Parathyroid adenoma (tissue), 2 donors: ENCODE data around the gene RFX2.
"Not testable (repeated sequence)": the region's sequence is repeated elsewhere in the genome, so short reads cannot be mapped to it uniquely, and the experiment has no call there.

Experiments
- H2AFZ ChIP-seq: fragments of 300-600 bp; sonication (generic); one replicate; pipeline ENCODE4 v1.7.0; 2017; ENCODE audit warnings: antibody characterized with exemption, mild to moderate bottlenecking
- H3K27ac ChIP-seq: fragments of 300-600 bp; sonication (generic); one replicate; pipeline ENCODE4 v1.7.0; 2017
- H3K27me3 ChIP-seq: fragments of 300-600 bp; sonication (generic); one replicate; pipeline ENCODE4 v1.7.0; 2017; ENCODE audit warnings: low read length; ENCODE audit not compliant: control insufficient read depth, insufficient read depth
- H3K36me3 ChIP-seq: fragments of 300-600 bp; sonication (generic); one replicate; pipeline ENCODE4 v1.7.0; 2017; ENCODE audit warnings: low read length; ENCODE audit not compliant: control insufficient read depth, insufficient read depth
- H3K4me1 ChIP-seq: fragments of 300-600 bp; sonication (generic); one replicate; pipeline ENCODE4 v1.7.0; 2017; ENCODE audit warnings: control low read depth
- H3K4me2 ChIP-seq: fragments of 300-600 bp; sonication (generic); one replicate; pipeline ENCODE4 v1.7.0; 2017; ENCODE audit warnings: low read length
- H3K4me3 ChIP-seq: fragments of 300-600 bp; sonication (generic); one replicate; pipeline ENCODE4 v1.7.0; 2017; ENCODE audit warnings: low read depth, low read length
- H3K79me2 ChIP-seq: fragments of 300-600 bp; sonication (generic); one replicate; pipeline ENCODE4 v1.7.0; 2017; ENCODE audit warnings: control low read depth
- H3K9ac ChIP-seq: fragments of 300-600 bp; sonication (generic); one replicate; pipeline ENCODE4 v1.7.0; 2017; ENCODE audit warnings: mild to moderate bottlenecking
- H3K9me3 ChIP-seq: fragments of 300-600 bp; sonication (generic); one replicate; pipeline ENCODE4 v1.7.0; 2017; ENCODE audit warnings: low read length; ENCODE audit not compliant: control insufficient read depth
- TF ChIP-seq, protein P1 (sequence below): fragments of 300-600 bp; sonication (generic); IDR thresholded peaks from one replicate; pipeline ENCODE4 v1.7.0; 2017; ENCODE audit warnings: antibody characterized with exemption, mild to moderate bottlenecking
- donor health status: primary hyperparathyroidism.

Gene RFX2

DNA sequence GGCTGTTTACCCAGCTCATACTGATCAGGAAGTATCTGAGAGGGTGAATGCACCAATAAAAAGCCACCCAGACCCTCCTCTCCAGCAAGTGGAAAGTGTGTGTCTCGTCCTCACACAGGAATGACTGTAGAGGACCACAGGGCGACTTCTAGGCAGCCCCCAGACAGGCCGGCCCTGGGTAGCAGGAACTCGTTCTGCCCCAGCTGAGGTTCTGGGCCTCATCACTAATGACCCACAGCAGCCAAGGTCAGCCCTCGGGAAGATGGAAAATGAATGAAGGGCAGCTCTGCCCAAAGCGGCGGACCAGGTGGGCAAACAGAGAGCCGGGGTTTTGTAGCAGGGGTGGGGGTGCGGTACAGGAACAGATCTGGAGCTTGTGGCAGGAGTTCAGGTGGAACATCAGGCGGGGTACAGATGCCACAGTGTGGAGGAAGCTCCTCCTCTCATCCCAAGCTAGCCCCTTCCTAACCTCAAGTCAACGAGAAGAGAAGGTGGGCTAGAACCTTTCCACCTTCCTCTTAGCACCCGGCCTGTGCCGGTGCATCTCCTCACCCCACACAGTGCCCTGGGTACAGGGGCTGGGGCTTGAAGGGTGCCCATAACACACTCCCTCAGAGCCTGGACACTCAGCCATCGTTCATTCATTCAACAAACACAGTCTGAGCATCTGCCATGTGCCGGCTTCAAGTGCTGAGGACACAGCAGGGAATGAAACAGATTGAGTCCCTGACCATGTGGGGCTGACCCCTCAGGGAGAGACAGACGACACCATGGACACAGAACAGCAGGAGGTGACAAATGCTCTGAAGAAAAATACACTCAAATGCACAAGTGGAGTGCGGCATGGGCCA lies 36.2 kb downstream of the RFX2 start:
- Histone ChIP-seq H3K79me2 (no peaks in the 10 kb centered on the region), H3K4me2 (no peak overlapping the region), H3K9me3 (no peaks in the 10 kb centered on the region), H3K4me3 (no peak overlapping the region), H3K4me1 (no peaks in the 10 kb centered on the region), H3K27ac (no peak overlapping the region), H2AFZ (no peak overlapping the region), H3K36me3 (no peaks in the 10 kb centered on the region), H3K9ac (no peak overlapping the region), H3K27me3 (no peaks in the 10 kb centered on the region)
- TF ChIP-seq, protein P1, sequence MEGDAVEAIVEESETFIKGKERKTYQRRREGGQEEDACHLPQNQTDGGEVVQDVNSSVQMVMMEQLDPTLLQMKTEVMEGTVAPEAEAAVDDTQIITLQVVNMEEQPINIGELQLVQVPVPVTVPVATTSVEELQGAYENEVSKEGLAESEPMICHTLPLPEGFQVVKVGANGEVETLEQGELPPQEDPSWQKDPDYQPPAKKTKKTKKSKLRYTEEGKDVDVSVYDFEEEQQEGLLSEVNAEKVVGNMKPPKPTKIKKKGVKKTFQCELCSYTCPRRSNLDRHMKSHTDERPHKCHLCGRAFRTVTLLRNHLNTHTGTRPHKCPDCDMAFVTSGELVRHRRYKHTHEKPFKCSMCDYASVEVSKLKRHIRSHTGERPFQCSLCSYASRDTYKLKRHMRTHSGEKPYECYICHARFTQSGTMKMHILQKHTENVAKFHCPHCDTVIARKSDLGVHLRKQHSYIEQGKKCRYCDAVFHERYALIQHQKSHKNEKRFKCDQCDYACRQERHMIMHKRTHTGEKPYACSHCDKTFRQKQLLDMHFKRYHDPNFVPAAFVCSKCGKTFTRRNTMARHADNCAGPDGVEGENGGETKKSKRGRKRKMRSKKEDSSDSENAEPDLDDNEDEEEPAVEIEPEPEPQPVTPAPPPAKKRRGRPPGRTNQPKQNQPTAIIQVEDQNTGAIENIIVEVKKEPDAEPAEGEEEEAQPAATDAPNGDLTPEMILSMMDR, result no peak

GRCh38 chr19:6073233-6073632 lies 37.1 kb downstream of the RFX2 start:
- not testable (repeated sequence) for H3K79me2 ChIP-seq, H3K27ac ChIP-seq, H3K9me3 ChIP-seq, H3K36me3 ChIP-seq, H3K27me3 ChIP-seq, H2AFZ ChIP-seq, H3K4me2 ChIP-seq, H3K4me1 ChIP-seq, H3K4me3 ChIP-seq, H3K9ac ChIP-seq

DNA sequence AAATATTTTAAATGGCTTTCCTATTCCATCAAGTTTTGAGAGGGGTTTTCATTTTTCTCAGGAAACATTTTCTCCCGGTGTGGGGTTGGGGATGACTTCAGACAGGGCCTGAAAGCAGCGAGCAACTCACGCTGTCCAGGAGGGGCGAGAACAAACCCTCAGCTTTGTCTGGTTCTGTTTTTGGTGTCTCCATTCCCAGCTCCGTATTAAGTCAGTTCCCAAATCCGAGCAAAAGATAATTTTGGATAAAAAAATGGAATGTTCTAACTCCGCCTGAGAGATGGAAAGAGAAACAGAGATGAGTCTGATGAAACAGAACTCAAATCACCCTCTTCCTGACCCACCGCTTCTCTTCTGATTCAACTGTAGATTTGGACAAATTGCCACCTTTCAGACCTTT lies 38.4 kb downstream of the RFX2 start:
- H3K79me2 ChIP-seq, result no peaks in the 10 kb centered on the region
- no peaks in the 10 kb centered on the region for H3K4me1 ChIP-seq
- no peak overlapping the region for H3K27ac ChIP-seq
- H3K27me3 ChIP-seq, result no peaks in the 10 kb centered on the region
- H2AFZ ChIP-seq, result no peak overlapping the region
- TF ChIP-seq, protein P1, result no peak
- no peaks in the 10 kb centered on the region for H3K36me3 ChIP-seq
- H3K4me2 ChIP-seq, result no peak overlapping the region
- no peak overlapping the region for H3K4me3 ChIP-seq
- no peak overlapping the region for H3K9ac ChIP-seq
- H3K9me3 ChIP-seq, result no peaks in the 10 kb centered on the region

DNA sequence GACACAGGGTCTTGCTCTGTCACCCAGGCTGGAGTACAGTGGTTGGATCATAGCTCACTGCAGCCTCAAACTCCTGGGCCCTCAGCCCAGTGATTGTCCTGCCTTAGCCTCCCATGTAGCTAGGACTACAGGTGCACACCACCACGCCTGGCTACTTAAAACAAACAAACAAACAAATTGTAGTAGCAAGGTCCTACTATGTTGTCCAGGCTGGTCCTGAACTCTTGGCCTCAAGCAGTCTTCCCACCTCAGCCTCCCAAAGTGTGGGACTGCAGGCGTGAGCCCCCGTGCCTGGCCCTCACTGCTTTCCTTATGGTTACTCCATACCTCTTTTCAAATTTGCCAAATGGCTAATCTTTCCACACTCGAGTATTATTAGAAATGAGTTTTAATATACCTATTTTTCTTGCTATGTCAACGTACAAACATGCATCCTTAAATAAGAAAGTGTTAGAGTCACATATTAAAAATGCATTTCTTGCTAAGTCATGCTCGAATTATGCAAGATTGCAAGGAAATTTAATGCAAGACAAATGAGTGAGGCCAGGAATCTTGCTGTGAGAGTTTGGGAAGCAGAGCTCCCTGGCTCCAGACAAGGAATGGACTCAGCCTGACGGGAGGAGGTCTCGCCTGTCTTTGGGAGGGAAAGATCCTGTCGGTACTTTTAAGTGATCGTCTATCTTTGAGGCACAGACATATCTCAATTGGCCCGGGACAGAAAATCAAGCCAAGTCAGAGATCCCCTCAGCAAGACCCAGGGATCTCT lies 39.4 kb downstream of the RFX2 start:
- Histone ChIP-seq H3K36me3 (no peaks in the 10 kb centered on the region), H3K4me2 (no peak overlapping the region), H3K9ac (no peak overlapping the region), H3K4me1 (no peaks in the 10 kb centered on the region), H3K79me2 (no peaks in the 10 kb centered on the region), H3K27me3 (no peaks in the 10 kb centered on the region), H3K27ac (no peak overlapping the region), H3K9me3 (no peaks in the 10 kb centered on the region), H2AFZ (no peak overlapping the region), H3K4me3 (no peak overlapping the region)
- TF ChIP-seq, protein P1, result no peak

DNA sequence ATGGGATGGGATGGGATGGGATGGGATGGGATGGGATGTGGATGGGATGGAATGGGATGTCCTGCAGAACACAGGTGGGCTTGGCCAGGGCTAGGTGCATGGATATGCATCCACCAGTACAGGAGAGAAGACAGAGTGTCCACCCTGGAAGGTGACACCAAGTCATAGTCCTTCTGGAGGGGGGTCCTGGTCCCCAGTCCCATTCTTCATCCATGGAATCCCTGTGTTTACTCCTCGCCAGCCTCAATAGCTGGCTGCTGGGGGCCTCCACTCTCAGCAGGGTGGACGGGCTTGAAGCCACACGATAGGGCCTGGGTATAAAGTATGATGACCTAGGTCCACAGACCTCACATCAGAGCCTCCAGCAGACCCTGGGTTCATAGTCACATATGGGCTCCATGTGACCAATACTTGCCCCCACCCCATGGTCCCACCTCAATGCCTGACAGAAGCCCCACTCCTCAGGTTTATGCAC lies 40.1 kb downstream of the RFX2 start:
- H3K79me2 ChIP-seq, result no peaks in the 10 kb centered on the region
- no peak overlapping the region for H3K4me3 ChIP-seq
- H3K4me2 ChIP-seq, result no peak overlapping the region
- no peak overlapping the region for H3K9ac ChIP-seq
- no peaks in the 10 kb centered on the region for H3K27me3 ChIP-seq
- no peaks in the 10 kb centered on the region for H3K36me3 ChIP-seq
- H3K4me1 ChIP-seq, result no peaks in the 10 kb centered on the region
- H2AFZ ChIP-seq, result no peak overlapping the region
- H3K27ac ChIP-seq, result no peak overlapping the region
- TF ChIP-seq, protein P1, result no peak
- no peaks in the 10 kb centered on the region for H3K9me3 ChIP-seq
